ENCODE measurements around the gene BMP3. TPM values are rescaled to one million over a fixed set of nuclear protein-coding genes. Genes with fewer than 3 reads are reported as not detected.

BMP3 gene
- polyA plus RNA-seq, 1 of the 3 experiments (the other 2 are of a cell fraction): 0.12 TPM

DNA sequence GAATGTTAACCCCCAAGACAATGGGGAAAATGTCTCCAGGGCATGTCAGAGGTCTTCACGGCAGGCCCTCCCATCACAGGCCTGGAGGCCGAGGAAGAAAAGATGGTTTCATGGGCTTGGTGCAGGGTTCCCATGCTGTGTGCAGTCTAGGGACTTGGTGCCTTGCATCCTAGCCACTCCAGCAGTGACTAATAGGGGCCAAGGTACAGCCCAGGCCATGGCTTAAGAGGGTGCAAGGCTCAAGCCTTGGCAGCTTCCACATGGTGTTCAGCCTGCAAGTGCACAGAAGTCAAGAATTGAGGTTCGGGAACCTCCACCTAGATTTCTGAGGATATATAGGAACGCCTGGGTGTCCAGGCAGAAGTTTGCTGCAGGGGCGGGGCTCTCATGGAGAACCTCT is 50.6 kb downstream of the BMP3 start:
- H4K20me1 ChIP-seq (ENCODE audit: insufficient read depth): no peaks in the 10 kb centered on the region
- WGBS (ENCODE audit: low lambda C conversion rate): 9% methylated on average over 2 of the region's 5 CpGs
- POLR2A ChIA-PET: no interaction called here
- CTCF ChIA-PET: interaction anchor here (4.3 kb wide), 1 partner anchor 12 kb away, joined by 24 read pairs; no protein-coding TSS in a partner anchor
- H3K4me2 ChIP-seq: no peak overlapping the region
- H3K27ac ChIP-seq (ENCODE audit: low read depth in 2 of 2, low read length in 1 of 2): no peak overlapping the region
- H3K36me3 ChIP-seq (replicated peaks in 1 of 2; ENCODE audit: control insufficient read depth in 1 of 2, insufficient read depth in 2 of 2, low read length in 1 of 2): no peaks in the 10 kb centered on the region
- H3K27me3 ChIP-seq (ENCODE audit: insufficient read depth): peaks cover 20% of the 10 kb centered on the region; the same call in 1 of the 2 replicates
- no peaks in the 10 kb centered on the region for H3K4me1 ChIP-seq (ENCODE audit: control insufficient read depth in 1 of 2, insufficient read depth in 2 of 2, low read depth in 1 of 2, low read length in 1 of 2)
- no peak overlapping the region for H3K9ac ChIP-seq
- TF ChIP-seq MXI1 (IDR thresholded peaks at IDR 0.05; ENCODE audit: low read depth, low read length): no peak
- no peak for TF ChIP-seq MEF2A (IDR thresholded peaks at IDR 0.05; ENCODE audit: borderline replicate concordance, low read depth)
- TF ChIP-seq USF1 (IDR thresholded peaks at IDR 0.05; ENCODE audit: borderline replicate concordance, low read depth): no peak
- no peak for TF ChIP-seq YY1 (IDR thresholded peaks at IDR 0.05; ENCODE audit: low read depth)
- TF ChIP-seq TEAD4 (IDR thresholded peaks at IDR 0.05; ENCODE audit: borderline replicate concordance, insufficient read depth): no peak
- TF ChIP-seq REST (IDR thresholded peaks at IDR 0.05; ENCODE audit: low read depth, low read length): no peak
- TF ChIP-seq GATA2 (CRISPR knock-in tag; IDR thresholded peaks at IDR 0.05): no peak
- TF ChIP-seq FOXJ3 (CRISPR knock-in tag; IDR thresholded peaks at IDR 0.05): no peak
- no peaks in the 10 kb centered on the region for H3F3A ChIP-seq (replicated peaks; ENCODE audit: insufficient read depth)
- H3K4me3 ChIP-seq (ENCODE audit: low read depth in 2 of 2, low read length in 1 of 2): no peak overlapping the region
- H3K9me2 ChIP-seq: no peaks in the 10 kb centered on the region
- no peaks in the 10 kb centered on the region for H3K9me3 ChIP-seq
- H3K79me2 ChIP-seq (ENCODE audit: insufficient read depth): no peaks in the 10 kb centered on the region
- DNase-seq: no peak
- H2AFZ ChIP-seq (ENCODE audit: low read depth): no peak overlapping the region

DNA sequence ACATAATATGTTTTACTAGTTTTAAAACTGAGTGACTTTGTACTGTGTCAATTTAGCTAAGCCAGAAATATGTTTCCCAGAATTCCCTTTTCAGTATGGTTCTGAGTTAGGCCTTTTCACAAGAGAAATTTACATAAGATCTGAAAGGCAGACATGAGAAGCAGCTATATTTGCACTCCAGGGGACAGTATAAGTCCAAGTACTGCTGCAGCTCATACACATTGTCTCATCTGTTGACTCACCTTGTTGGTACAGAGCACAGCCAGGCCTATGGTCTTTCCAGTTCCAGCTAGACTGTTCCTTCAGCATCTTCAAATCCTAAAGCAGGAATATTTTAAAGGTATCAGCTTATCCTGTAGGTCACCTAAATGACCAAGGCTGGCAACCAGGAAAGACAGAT is 53.5 kb downstream of the BMP3 start:
- Histone ChIP-seq H3F3A (replicated peaks; ENCODE audit: insufficient read depth) (no peaks in the 10 kb centered on the region), H3K4me3 (ENCODE audit: low read depth in 2 of 2, low read length in 1 of 2) (no peak overlapping the region), H2AFZ (ENCODE audit: low read depth) (no peak overlapping the region), H3K79me2 (ENCODE audit: insufficient read depth) (no peaks in the 10 kb centered on the region), H3K9me2 (no peaks in the 10 kb centered on the region), H3K4me1 (ENCODE audit: control insufficient read depth in 1 of 2, insufficient read depth in 2 of 2, low read depth in 1 of 2, low read length in 1 of 2) (no peaks in the 10 kb centered on the region), H3K9ac (no peak overlapping the region), H3K9me3 (no peaks in the 10 kb centered on the region), H4K20me1 (ENCODE audit: insufficient read depth) (no peaks in the 10 kb centered on the region), H3K4me2 (no peak overlapping the region), H3K27me3 (ENCODE audit: insufficient read depth) (peaks cover 8% of the 10 kb centered on the region; the same call in 1 of the 2 replicates), H3K36me3 (replicated peaks in 1 of 2; ENCODE audit: control insufficient read depth in 1 of 2, insufficient read depth in 2 of 2, low read length in 1 of 2) (no peaks in the 10 kb centered on the region), H3K27ac (ENCODE audit: low read depth in 2 of 2, low read length in 1 of 2) (no peak overlapping the region)
- CTCF ChIA-PET: interaction anchor here (1.3 kb wide), 1 partner anchor 14 kb away, joined by 8 read pairs; no protein-coding TSS in a partner anchor
- DNase-seq: no peak
- POLR2A ChIA-PET: no interaction called here
- no peak for TF ChIP-seq TCF12 (IDR thresholded peaks at IDR 0.05)
- TF ChIP-seq, protein P1, sequence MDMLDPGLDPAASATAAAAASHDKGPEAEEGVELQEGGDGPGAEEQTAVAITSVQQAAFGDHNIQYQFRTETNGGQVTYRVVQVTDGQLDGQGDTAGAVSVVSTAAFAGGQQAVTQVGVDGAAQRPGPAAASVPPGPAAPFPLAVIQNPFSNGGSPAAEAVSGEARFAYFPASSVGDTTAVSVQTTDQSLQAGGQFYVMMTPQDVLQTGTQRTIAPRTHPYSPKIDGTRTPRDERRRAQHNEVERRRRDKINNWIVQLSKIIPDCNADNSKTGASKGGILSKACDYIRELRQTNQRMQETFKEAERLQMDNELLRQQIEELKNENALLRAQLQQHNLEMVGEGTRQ (IDR thresholded peaks at IDR 0.05; ENCODE audit: borderline replicate concordance, low read depth, low read length): no peak
- TF ChIP-seq, protein P2, sequence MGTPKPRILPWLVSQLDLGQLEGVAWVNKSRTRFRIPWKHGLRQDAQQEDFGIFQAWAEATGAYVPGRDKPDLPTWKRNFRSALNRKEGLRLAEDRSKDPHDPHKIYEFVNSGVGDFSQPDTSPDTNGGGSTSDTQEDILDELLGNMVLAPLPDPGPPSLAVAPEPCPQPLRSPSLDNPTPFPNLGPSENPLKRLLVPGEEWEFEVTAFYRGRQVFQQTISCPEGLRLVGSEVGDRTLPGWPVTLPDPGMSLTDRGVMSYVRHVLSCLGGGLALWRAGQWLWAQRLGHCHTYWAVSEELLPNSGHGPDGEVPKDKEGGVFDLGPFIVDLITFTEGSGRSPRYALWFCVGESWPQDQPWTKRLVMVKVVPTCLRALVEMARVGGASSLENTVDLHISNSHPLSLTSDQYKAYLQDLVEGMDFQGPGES (IDR thresholded peaks at IDR 0.05; ENCODE audit: low read depth, low read length): no peak
- TF ChIP-seq, protein P3, sequence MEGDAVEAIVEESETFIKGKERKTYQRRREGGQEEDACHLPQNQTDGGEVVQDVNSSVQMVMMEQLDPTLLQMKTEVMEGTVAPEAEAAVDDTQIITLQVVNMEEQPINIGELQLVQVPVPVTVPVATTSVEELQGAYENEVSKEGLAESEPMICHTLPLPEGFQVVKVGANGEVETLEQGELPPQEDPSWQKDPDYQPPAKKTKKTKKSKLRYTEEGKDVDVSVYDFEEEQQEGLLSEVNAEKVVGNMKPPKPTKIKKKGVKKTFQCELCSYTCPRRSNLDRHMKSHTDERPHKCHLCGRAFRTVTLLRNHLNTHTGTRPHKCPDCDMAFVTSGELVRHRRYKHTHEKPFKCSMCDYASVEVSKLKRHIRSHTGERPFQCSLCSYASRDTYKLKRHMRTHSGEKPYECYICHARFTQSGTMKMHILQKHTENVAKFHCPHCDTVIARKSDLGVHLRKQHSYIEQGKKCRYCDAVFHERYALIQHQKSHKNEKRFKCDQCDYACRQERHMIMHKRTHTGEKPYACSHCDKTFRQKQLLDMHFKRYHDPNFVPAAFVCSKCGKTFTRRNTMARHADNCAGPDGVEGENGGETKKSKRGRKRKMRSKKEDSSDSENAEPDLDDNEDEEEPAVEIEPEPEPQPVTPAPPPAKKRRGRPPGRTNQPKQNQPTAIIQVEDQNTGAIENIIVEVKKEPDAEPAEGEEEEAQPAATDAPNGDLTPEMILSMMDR (IDR thresholded peaks at IDR 0.05): no peak
- TF ChIP-seq EZH2phosphoT487 (IDR thresholded peaks at IDR 0.05; ENCODE audit: borderline replicate concordance, low read depth): no peak
- TF ChIP-seq USF1 (IDR thresholded peaks at IDR 0.05; ENCODE audit: borderline replicate concordance, low read depth): no peak
- no peak for TF ChIP-seq REST (IDR thresholded peaks at IDR 0.05; ENCODE audit: low read depth, low read length)
